Keratinocyte (primary cell): ENCODE measurements around the gene TBCD.

Source experiments
- EZH2 ChIP-seq: IDR thresholded peaks from one replicate; pipeline ENCODE4 v1.6.1; 2012; ENCODE audit warnings: inconsistent platforms, mild to moderate bottlenecking, low read length, moderate library complexity
- TF ChIP-seq, protein P1 (sequence below), 3 experiments: IDR thresholded peaks in 1 of 3; conservative IDR thresholded peaks in 1 of 3; optimal IDR thresholded peaks in 1 of 3; 2 replicates in 2 of 3; 3 replicates in 1 of 3; pipeline versions ENCODE3 to v1.5.1; 2011; ENCODE audit warnings: low read length in 3 of 3, mild to moderate bottlenecking in 3 of 3, moderate library complexity in 2 of 3, control low read depth in 1 of 3, inconsistent platforms in 1 of 3; ENCODE audit not compliant: insufficient read depth in 2 of 3; ENCODE audit errors: extremely low read depth in 1 of 3

DNA sequence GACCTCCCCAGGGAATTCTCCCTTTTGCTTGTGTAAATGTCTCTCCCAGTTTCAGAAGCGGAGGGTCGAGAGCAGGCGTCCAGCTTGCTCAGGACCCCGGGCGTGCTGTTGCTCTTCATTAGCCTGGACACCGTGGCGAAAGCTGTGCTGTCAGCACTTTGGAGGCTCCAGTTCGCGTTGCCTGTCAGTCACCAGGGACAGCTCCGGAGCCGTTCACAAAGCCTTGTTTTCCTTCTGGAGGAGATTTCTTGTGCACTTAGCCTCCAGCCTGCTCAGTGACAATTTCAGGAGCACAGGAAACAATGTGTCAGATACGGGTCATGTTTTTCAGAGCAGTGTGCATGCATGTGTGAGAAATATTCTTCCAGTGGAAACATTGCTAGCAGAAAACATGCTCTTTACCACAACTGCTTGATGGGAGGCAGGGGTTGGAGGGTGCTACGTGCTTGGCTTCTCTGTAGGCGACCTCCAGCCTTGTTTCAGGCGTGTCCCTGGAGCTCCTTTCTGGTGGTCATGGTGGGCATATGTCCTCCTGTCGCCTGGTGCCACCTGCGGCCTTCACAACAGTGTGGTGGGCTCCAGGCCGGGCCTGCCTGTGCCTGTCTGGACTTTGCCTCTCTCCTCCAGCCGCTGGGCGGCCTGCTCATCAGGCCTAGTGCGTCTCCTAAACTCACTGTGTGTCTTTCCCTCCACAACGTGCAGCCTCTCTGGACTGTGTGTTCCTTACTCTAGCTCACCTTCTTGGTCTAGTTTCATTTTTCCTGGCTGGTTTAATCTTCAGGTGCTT lies 59.0 kb downstream of the TBCD start:
- TF ChIP-seq, protein P1, sequence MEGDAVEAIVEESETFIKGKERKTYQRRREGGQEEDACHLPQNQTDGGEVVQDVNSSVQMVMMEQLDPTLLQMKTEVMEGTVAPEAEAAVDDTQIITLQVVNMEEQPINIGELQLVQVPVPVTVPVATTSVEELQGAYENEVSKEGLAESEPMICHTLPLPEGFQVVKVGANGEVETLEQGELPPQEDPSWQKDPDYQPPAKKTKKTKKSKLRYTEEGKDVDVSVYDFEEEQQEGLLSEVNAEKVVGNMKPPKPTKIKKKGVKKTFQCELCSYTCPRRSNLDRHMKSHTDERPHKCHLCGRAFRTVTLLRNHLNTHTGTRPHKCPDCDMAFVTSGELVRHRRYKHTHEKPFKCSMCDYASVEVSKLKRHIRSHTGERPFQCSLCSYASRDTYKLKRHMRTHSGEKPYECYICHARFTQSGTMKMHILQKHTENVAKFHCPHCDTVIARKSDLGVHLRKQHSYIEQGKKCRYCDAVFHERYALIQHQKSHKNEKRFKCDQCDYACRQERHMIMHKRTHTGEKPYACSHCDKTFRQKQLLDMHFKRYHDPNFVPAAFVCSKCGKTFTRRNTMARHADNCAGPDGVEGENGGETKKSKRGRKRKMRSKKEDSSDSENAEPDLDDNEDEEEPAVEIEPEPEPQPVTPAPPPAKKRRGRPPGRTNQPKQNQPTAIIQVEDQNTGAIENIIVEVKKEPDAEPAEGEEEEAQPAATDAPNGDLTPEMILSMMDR (optimal IDR thresholded peaks at IDR 0.05 in 1 of 3, IDR thresholded peaks at IDR 0.05 in 1 of 3, conservative IDR thresholded peaks at IDR 0.05 in 1 of 3; ENCODE audit: extremely low read depth in 1 of 3, insufficient read depth in 2 of 3, low read length in 3 of 3), result no peak
- no peak for TF ChIP-seq EZH2
